ENCODE data around the gene ACO2. TPM values are rescaled to one million over a fixed set of nuclear protein-coding genes. Genes with fewer than 3 reads are reported as not detected.

The ACO2 gene
- polyA plus RNA-seq, 1 of the 3 experiments (the other 2 are of a cell fraction): 47.0 TPM

DNA sequence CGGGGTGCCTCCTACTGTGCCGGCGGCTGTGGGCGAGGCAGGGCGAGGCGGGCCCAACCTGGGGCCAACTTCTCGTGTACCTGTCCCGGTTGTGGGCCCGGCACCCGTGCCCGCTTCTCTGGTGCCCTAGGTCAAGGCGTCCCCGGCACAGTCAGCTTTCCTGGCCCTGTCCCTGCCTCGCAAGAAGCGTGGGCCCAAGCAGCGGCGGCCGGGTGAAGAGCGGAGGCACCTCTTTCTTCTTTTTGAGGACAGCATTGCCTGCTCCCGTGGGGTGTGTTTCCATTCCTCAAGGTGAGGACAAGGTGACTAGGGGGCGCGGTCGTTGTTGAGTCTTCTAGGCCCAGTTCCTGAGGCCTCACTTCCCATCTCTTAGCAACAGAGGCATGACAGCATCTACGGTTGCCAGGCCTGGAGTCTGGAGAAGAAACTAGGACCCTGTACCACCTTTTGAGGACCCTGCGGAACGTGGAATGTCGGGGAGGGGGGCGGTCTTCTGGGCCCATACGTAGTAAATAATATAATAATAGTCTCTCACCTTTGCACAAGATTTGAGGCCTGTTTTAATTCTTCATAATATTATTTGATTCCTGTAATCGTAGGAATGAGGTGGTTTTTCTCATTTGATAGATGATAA is 418 bp downstream of the ACO2 start:
- no peak for DNase-seq
- no peak for TF ChIP-seq CHD2 (IDR thresholded peaks at IDR 0.05; ENCODE audit: low read length, partially characterized antibody)
- peak; percentile 61; the same call in 1 of the 2 replicates for TF ChIP-seq YY1 (IDR thresholded peaks at IDR 0.05; ENCODE audit: low read depth)
- peaks cover 4 to 13% of the 10 kb centered on the region in 2 experiments for H3K36me3 ChIP-seq (replicated peaks in 1 of 2; ENCODE audit: control insufficient read depth in 1 of 2, insufficient read depth in 2 of 2, low read length in 1 of 2)
- no peaks in the 10 kb centered on the region for H3K9me3 ChIP-seq
- CTCF ChIA-PET: interaction anchor here (1.0 kb wide), 1 partner anchor 32 kb away, joined by 3 read pairs; no protein-coding TSS in a partner anchor
- H2AFZ ChIP-seq (ENCODE audit: low read depth): no peak overlapping the region
- H4K20me1 ChIP-seq (ENCODE audit: insufficient read depth): no peaks in the 10 kb centered on the region
- 0% methylated on average over 10 of the region's 30 CpGs for WGBS (ENCODE audit: low lambda C conversion rate)
- no peaks in the 10 kb centered on the region for H3F3A ChIP-seq (replicated peaks; ENCODE audit: insufficient read depth)
- peak overlapping the region; percentile 87 for H3K9ac ChIP-seq
- no peaks in the 10 kb centered on the region for H3K9me2 ChIP-seq
- H3K4me2 ChIP-seq: peak overlapping the region; percentile 89
- POLR2A ChIA-PET: interaction anchor here (1.0 to 1.8 kb wide), 5 partner anchors 21 to 88 kb away, joined by 4 to 9 read pairs (median 8); partner anchors contain the start of genes TEF and TOB2
- no peaks in the 10 kb centered on the region for H3K27me3 ChIP-seq (ENCODE audit: insufficient read depth)
- peak overlapping the region; percentile 75 to 81 for H3K4me3 ChIP-seq (ENCODE audit: low read depth in 2 of 2, low read length in 1 of 2)
- peak overlapping the region; percentile 34 to 84; a peak in 2 of 4 replicates for H3K27ac ChIP-seq (ENCODE audit: low read depth in 2 of 2, low read length in 1 of 2)
- peaks cover 0 to 10% of the 10 kb centered on the region in 2 experiments; a peak in 3 of 4 replicates for H3K4me1 ChIP-seq (ENCODE audit: control insufficient read depth in 1 of 2, insufficient read depth in 2 of 2, low read depth in 1 of 2, low read length in 1 of 2)
- H3K79me2 ChIP-seq (ENCODE audit: insufficient read depth): peaks cover 79% of the 10 kb centered on the region

- no peak overlapping the region for H3K4me3 ChIP-seq (ENCODE audit: low read depth in 2 of 2, low read length in 1 of 2)
- no peak overlapping the region for H2AFZ ChIP-seq (ENCODE audit: low read depth)
- H3K36me3 ChIP-seq (replicated peaks in 1 of 2; ENCODE audit: control insufficient read depth in 1 of 2, insufficient read depth in 2 of 2, low read length in 1 of 2): peaks cover 4 to 6% of the 10 kb centered on the region in 2 experiments
- H3K9me3 ChIP-seq: no peaks in the 10 kb centered on the region
- no peaks in the 10 kb centered on the region for H4K20me1 ChIP-seq (ENCODE audit: insufficient read depth)
- no peaks in the 10 kb centered on the region for H3K27me3 ChIP-seq (ENCODE audit: insufficient read depth)
- no peaks in the 10 kb centered on the region for H3K9me2 ChIP-seq
- WGBS (ENCODE audit: low lambda C conversion rate): 66% methylated on average over 2 of the region's 2 CpGs
- H3F3A ChIP-seq (replicated peaks; ENCODE audit: insufficient read depth): no peaks in the 10 kb centered on the region
- TF ChIP-seq RCOR1 (IDR thresholded peaks at IDR 0.05; ENCODE audit: low read length) (no peak), PBX3 (IDR thresholded peaks at IDR 0.05) (no peak), GABPA (IDR thresholded peaks at IDR 0.05; ENCODE audit: low read depth) (no peak), FOXJ3 (CRISPR knock-in tag; IDR thresholded peaks at IDR 0.05) (no peak), YY1 (IDR thresholded peaks at IDR 0.05; ENCODE audit: low read depth) (no peak), USF2 (IDR thresholded peaks at IDR 0.05; ENCODE audit: borderline replicate concordance, low read depth, low read length) (no peak), TEAD4 (IDR thresholded peaks at IDR 0.05; ENCODE audit: borderline replicate concordance, insufficient read depth) (no peak), NRF1 (IDR thresholded peaks at IDR 0.05; ENCODE audit: low read depth, low read length) (no peak), SIN3A (IDR thresholded peaks at IDR 0.05; ENCODE audit: borderline replicate concordance, low read depth, low read length) (no peak), SMC3 (IDR thresholded peaks at IDR 0.05; ENCODE audit: low read depth, low read length) (no peak)
- TF ChIP-seq, protein P1, sequence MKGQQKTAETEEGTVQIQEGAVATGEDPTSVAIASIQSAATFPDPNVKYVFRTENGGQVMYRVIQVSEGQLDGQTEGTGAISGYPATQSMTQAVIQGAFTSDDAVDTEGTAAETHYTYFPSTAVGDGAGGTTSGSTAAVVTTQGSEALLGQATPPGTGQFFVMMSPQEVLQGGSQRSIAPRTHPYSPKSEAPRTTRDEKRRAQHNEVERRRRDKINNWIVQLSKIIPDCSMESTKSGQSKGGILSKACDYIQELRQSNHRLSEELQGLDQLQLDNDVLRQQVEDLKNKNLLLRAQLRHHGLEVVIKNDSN (IDR thresholded peaks at IDR 0.05; ENCODE audit: borderline replicate concordance, low read depth): no peak
- TF ChIP-seq, protein P2, sequence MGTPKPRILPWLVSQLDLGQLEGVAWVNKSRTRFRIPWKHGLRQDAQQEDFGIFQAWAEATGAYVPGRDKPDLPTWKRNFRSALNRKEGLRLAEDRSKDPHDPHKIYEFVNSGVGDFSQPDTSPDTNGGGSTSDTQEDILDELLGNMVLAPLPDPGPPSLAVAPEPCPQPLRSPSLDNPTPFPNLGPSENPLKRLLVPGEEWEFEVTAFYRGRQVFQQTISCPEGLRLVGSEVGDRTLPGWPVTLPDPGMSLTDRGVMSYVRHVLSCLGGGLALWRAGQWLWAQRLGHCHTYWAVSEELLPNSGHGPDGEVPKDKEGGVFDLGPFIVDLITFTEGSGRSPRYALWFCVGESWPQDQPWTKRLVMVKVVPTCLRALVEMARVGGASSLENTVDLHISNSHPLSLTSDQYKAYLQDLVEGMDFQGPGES (IDR thresholded peaks at IDR 0.05; ENCODE audit: low read depth, low read length): no peak
- H3K79me2 ChIP-seq (ENCODE audit: insufficient read depth): peaks cover 82% of the 10 kb centered on the region
- no peak overlapping the region for H3K27ac ChIP-seq (ENCODE audit: low read depth in 2 of 2, low read length in 1 of 2)
- DNase-seq: no peak
- ChIA-PET POLR2A (no interaction called here), CTCF (no interaction called here)
- H3K9ac ChIP-seq: no peak overlapping the region
- no peak overlapping the region for H3K4me2 ChIP-seq
- peaks cover 0 to 10% of the 10 kb centered on the region in 2 experiments; a peak in 3 of 4 replicates for H3K4me1 ChIP-seq (ENCODE audit: control insufficient read depth in 1 of 2, insufficient read depth in 2 of 2, low read depth in 1 of 2, low read length in 1 of 2)
Measured at GRCh38 chr22:41470886-41471285, 2.0 kb downstream of the ACO2 start.
